MCF 10A (cell line): ENCODE data around the gene ASB4. TPM values are rescaled to one million over a fixed set of nuclear protein-coding genes. Genes with fewer than 3 reads are reported as not detected.

Experiments
- BruUV-seq: library from RNA; stranded (reverse); fragments of 400-500 nt; replicated peaks from 2 replicates; lab custom pipeline; 2021; lab: Mats Ljungman, UMichigan
- CTCF ChIA-PET: fragments of 300-600 bp; sonication (Branson Sonifier 250); formaldehyde crosslinking; extraction: SDS; loops from one replicate; lab custom pipeline; 2021; ENCODE audit warnings: antibody characterized with exemption, inconsistent platforms; lab: Yijun Ruan, JAX
- POLR2A ChIA-PET: fragments of 300-600, 350-650 bp; sonication (Branson Sonifier 250); formaldehyde crosslinking; extraction: SDS; loops from one replicate; lab custom pipeline; 2020; ENCODE audit warnings: antibody characterized with exemption, inconsistent platforms; lab: Yijun Ruan, JAX
- DNase-seq: peaks from one replicate; pipeline ENCODE4 v3.0.0-alpha.2; 2018; ENCODE audit not compliant: unreplicated experiment
- H3K27ac Mint-ChIP-seq: one replicate; pipeline ENCODE4 v1.8.0; 2022; ENCODE audit warnings: mild to moderate bottlenecking, low read depth, mixed read lengths; ENCODE audit not compliant: unreplicated experiment
- H3K27me3 Mint-ChIP-seq: one replicate; pipeline ENCODE4 v1.8.0; 2022; ENCODE audit warnings: mixed read lengths; ENCODE audit not compliant: insufficient read depth, unreplicated experiment
- H3K36me3 Mint-ChIP-seq: one replicate; pipeline ENCODE4 v1.8.0; 2022; ENCODE audit warnings: mild to moderate bottlenecking, moderate library complexity, mixed read lengths; ENCODE audit not compliant: insufficient read depth, unreplicated experiment
- H3K4me1 Mint-ChIP-seq: one replicate; pipeline ENCODE4 v1.8.0; 2022; ENCODE audit warnings: mixed read lengths; ENCODE audit not compliant: insufficient read depth, unreplicated experiment
- H3K4me3 Mint-ChIP-seq: one replicate; pipeline ENCODE4 v1.8.0; 2022; ENCODE audit warnings: mild to moderate bottlenecking, moderate library complexity, mixed read lengths; ENCODE audit not compliant: unreplicated experiment
- H3K9me3 Mint-ChIP-seq: one replicate; pipeline ENCODE4 v1.8.0; 2022; ENCODE audit warnings: mixed read lengths; ENCODE audit not compliant: unreplicated experiment
- CTCF ChIP-seq: fragments of 200-600 bp; IDR thresholded peaks from one replicate; pipeline ENCODE4 v1.8.0; 2022; ENCODE audit warnings: antibody characterized with exemption, mild to moderate bottlenecking; ENCODE audit not compliant: unreplicated experiment
- intact Hi-C: fragments of 100-400 bp; cut with micrococcal nuclease; formaldehyde crosslinking; loops from 2 replicates; pipeline ENCODE4 v1.14.1; 2022
- total RNA-seq: library from RNA; stranded (reverse); gene quantifications from 2 replicates; pipeline ENCODE4 v1.2.3, GENCODE V29; 2022

ASB4 gene
- total RNA-seq, 1 experiment from 2014 or later = not detected

GRCh38 chr7:95482424-95482823, 3.3 kb upstream of the ASB4 start:
- H3K9me3 Mint-ChIP-seq = no peaks in the 10 kb centered on the region
- no peak overlapping the region for H3K27ac Mint-ChIP-seq
- no peak overlapping the region for H3K4me3 Mint-ChIP-seq
- intact Hi-C loops = no loop called here
- ChIA-PET POLR2A (interaction anchor here (0.7 kb wide), 1 partner anchor 10 kb away, joined by 3 read pairs; no protein-coding TSS in a partner anchor), CTCF (interaction anchor here (0.6 to 3.1 kb wide), 7 partner anchors 10 to 1033 kb away, joined by 3 to 18 read pairs (median 3); no protein-coding TSS in a partner anchor)
- H3K4me1 Mint-ChIP-seq = no peaks in the 10 kb centered on the region
- BruUV-seq = no TSS peak
- no peak for TF ChIP-seq CTCF
- H3K36me3 Mint-ChIP-seq = no peaks in the 10 kb centered on the region
- H3K27me3 Mint-ChIP-seq = no peaks in the 10 kb centered on the region
- DNase-seq = no peak

- no peaks in the 10 kb centered on the region for H3K27me3 Mint-ChIP-seq
- intact Hi-C loops = no loop called here
- no peaks in the 10 kb centered on the region for H3K9me3 Mint-ChIP-seq
- H3K4me3 Mint-ChIP-seq = no peak overlapping the region
- CTCF ChIA-PET = interaction anchor here (0.5 to 7.7 kb wide), 9 partner anchors 12 to 1590 kb away, joined by 3 to 72 read pairs (median 7); no protein-coding TSS in a partner anchor
- no TSS peak for BruUV-seq
- TF ChIP-seq CTCF = no peak
- H3K4me1 Mint-ChIP-seq = peaks cover 24% of the 10 kb centered on the region
- H3K27ac Mint-ChIP-seq = no peak overlapping the region
- no peak for DNase-seq
- POLR2A ChIA-PET = interaction anchor here (0.8 to 2.5 kb wide), 3 partner anchors 11 to 17 kb away, joined by 3 to 8 read pairs (median 3); no protein-coding TSS in a partner anchor
- H3K36me3 Mint-ChIP-seq = peaks cover 6% of the 10 kb centered on the region
Observed at GRCh38 chr7:95490231-95490762, 4.6 kb downstream of the ASB4 start.

GRCh38 chr7:95491201-95491600, 5.5 kb downstream of the ASB4 start:
- no TSS peak for BruUV-seq
- ChIA-PET CTCF (interaction anchor here (0.5 to 7.7 kb wide), 9 partner anchors 13 to 1359 kb away, joined by 3 to 72 read pairs (median 7); no protein-coding TSS in a partner anchor), POLR2A (interaction anchor here (0.6 to 2.5 kb wide), 4 partner anchors 10 to 386 kb away, joined by 3 to 8 read pairs (median 3); no protein-coding TSS in a partner anchor)

More at GRCh38 chr7:95491201-95491600, 5.5 kb downstream of the ASB4 start:
- Mint-ChIP-seq H3K27me3 (no peaks in the 10 kb centered on the region), H3K9me3 (no peaks in the 10 kb centered on the region), H3K4me3 (no peak overlapping the region), H3K36me3 (peaks cover 6% of the 10 kb centered on the region), H3K27ac (no peak overlapping the region), H3K4me1 (peaks cover 24% of the 10 kb centered on the region)
- DNase-seq = no peak
- TF ChIP-seq CTCF = no peak
- intact Hi-C loops = no loop called here
